HG03135 (cell line): ENCODE results near the gene LSM4.
A peak's percentile ranks its signal among the peaks of the same experiment; 100 is the strongest.

Experiments used
- ATAC-seq: cut with Tn5 transposase; IDR thresholded peaks from one replicate; pipeline ENCODE4 v1.9.1; 2021; ENCODE audit warnings: mild to moderate bottlenecking, moderate library complexity; ENCODE audit not compliant: unreplicated experiment

The LSM4 gene

GRCh38 chr19:18311502-18312091 is 11.3 kb downstream of the LSM4 start:
- ATAC-seq: no peak

GRCh38 chr19:18310966-18311365 is 11.9 kb downstream of the LSM4 start:
- ATAC-seq: no peak

GRCh38 chr19:18310118-18310909 is 12.6 kb downstream of the LSM4 start:
- ATAC-seq: no peak

GRCh38 chr19:18309525-18310064 is 13.3 kb downstream of the LSM4 start:
- ATAC-seq: no peak

GRCh38 chr19:18308948-18309325 is 13.9 kb downstream of the LSM4 start:
- ATAC-seq: no peak

GRCh38 chr19:18308051-18308947 is 14.6 kb downstream of the LSM4 start:
- ATAC-seq: no peak

GRCh38 chr19:18307271-18307681 is 15.6 kb downstream of the LSM4 start:
- no peak for ATAC-seq

- ATAC-seq: no peak
Measured at GRCh38 chr19:18306888-18307260, 16.0 kb downstream of the LSM4 start.

- ATAC-seq: no peak
Measured at GRCh38 chr19:18306209-18306887, 16.5 kb downstream of the LSM4 start.

GRCh38 chr19:18304458-18305310 is 18.2 kb downstream of the LSM4 start:
- ATAC-seq: peak; percentile 42

GRCh38 chr19:18304208-18304457 is 18.7 kb downstream of the LSM4 start:
- ATAC-seq: no peak

GRCh38 chr19:18301718-18302111 is 21.2 kb downstream of the LSM4 start:
- ATAC-seq: no peak

- no peak for ATAC-seq
Measured at GRCh38 chr19:18300930-18301717, 21.8 kb downstream of the LSM4 start.

GRCh38 chr19:18299654-18300053 is 23.2 kb downstream of the LSM4 start:
- ATAC-seq: no peak

- no peak for ATAC-seq
Measured at GRCh38 chr19:18298601-18299000, 24.3 kb downstream of the LSM4 start.

- no peak for ATAC-seq
Measured at GRCh38 chr19:18297308-18297707, 25.6 kb downstream of the LSM4 start.

- no peak for ATAC-seq
Measured at GRCh38 chr19:18295034-18295451, 27.8 kb downstream of the LSM4 start.

GRCh38 chr19:18294467-18294864 is 28.4 kb downstream of the LSM4 start:
- no peak for ATAC-seq
